Stimulated activated CD4-positive, alpha-beta T cell treated with anti-CD3 and anti-CD28 coated beads, Interleukin-4, amount 100 ng/mL, for 1 hour (primary cell): Measurements from ENCODE around the gene GRK2.

Experiments used
- DNase-seq: peaks from one replicate; pipeline ENCODE4 v3.0.0-alpha.2; 2020

GRK2 gene

GRCh38 chr11:67271541-67272284 lies 5.4 kb downstream of the GRK2 start:
- DNase-seq = peak; percentile 49

GRCh38 chr11:67272327-67273259 lies 6.3 kb downstream of the GRK2 start:
- DNase-seq = peak; percentile 49

GRCh38 chr11:67273260-67273990 lies 7.2 kb downstream of the GRK2 start:
- DNase-seq = no peak

GRCh38 chr11:67274768-67275605 lies 8.7 kb downstream of the GRK2 start:
- DNase-seq = no peak

GRCh38 chr11:67275606-67276409 lies 9.5 kb downstream of the GRK2 start:
- no peak for DNase-seq

- peak; percentile 40 for DNase-seq
These were observed 10.5 kb downstream of the GRK2 start for GRCh38 chr11:67276781-67277230.

- DNase-seq = peak; percentile 90
These were observed 11.1 kb downstream of the GRK2 start for GRCh38 chr11:67277231-67277961.

GRCh38 chr11:67278135-67278938 lies 12.1 kb downstream of the GRK2 start:
- no peak for DNase-seq

- DNase-seq = no peak
These were observed 12.8 kb downstream of the GRK2 start for GRCh38 chr11:67278939-67279588.

GRCh38 chr11:67279589-67280340 lies 13.5 kb downstream of the GRK2 start:
- no peak for DNase-seq

GRCh38 chr11:67280341-67280787 lies 14.1 kb downstream of the GRK2 start:
- peak; percentile 0 for DNase-seq

GRCh38 chr11:67280788-67281551 lies 14.7 kb downstream of the GRK2 start:
- DNase-seq = peak; percentile 1

- DNase-seq = peak; percentile 1
These were observed 15.4 kb downstream of the GRK2 start for GRCh38 chr11:67281552-67282150.

GRCh38 chr11:67282155-67282875 lies 16.0 kb downstream of the GRK2 start:
- peak; percentile 1 for DNase-seq

GRCh38 chr11:67282876-67283371 lies 16.7 kb downstream of the GRK2 start:
- no peak for DNase-seq

- DNase-seq = no peak
These were observed 17.2 kb downstream of the GRK2 start for GRCh38 chr11:67283481-67283963.
